MCF 10A (cell line): ENCODE results near the gene OR52M1. TPM values are rescaled to one million over a fixed set of nuclear protein-coding genes. Genes with fewer than 3 reads are reported as not detected.

ENCODE experiments used
- BruUV-seq: library from RNA; stranded (reverse); fragments of 400-500 nt; replicated peaks from 2 replicates; lab custom pipeline; 2021; lab: Mats Ljungman, UMichigan
- CTCF ChIA-PET: fragments of 300-600 bp; sonication (Branson Sonifier 250); formaldehyde crosslinking; extraction: SDS; loops from one replicate; lab custom pipeline; 2021; ENCODE audit warnings: antibody characterized with exemption, inconsistent platforms; lab: Yijun Ruan, JAX
- POLR2A ChIA-PET: fragments of 300-600, 350-650 bp; sonication (Branson Sonifier 250); formaldehyde crosslinking; extraction: SDS; loops from one replicate; lab custom pipeline; 2020; ENCODE audit warnings: antibody characterized with exemption, inconsistent platforms; lab: Yijun Ruan, JAX
- DNase-seq: peaks from one replicate; pipeline ENCODE4 v3.0.0-alpha.2; 2018; ENCODE audit not compliant: unreplicated experiment
- H3K27ac Mint-ChIP-seq: one replicate; pipeline ENCODE4 v1.8.0; 2022; ENCODE audit warnings: mild to moderate bottlenecking, low read depth, mixed read lengths; ENCODE audit not compliant: unreplicated experiment
- H3K27me3 Mint-ChIP-seq: one replicate; pipeline ENCODE4 v1.8.0; 2022; ENCODE audit warnings: mixed read lengths; ENCODE audit not compliant: insufficient read depth, unreplicated experiment
- H3K36me3 Mint-ChIP-seq: one replicate; pipeline ENCODE4 v1.8.0; 2022; ENCODE audit warnings: mild to moderate bottlenecking, moderate library complexity, mixed read lengths; ENCODE audit not compliant: insufficient read depth, unreplicated experiment
- H3K4me1 Mint-ChIP-seq: one replicate; pipeline ENCODE4 v1.8.0; 2022; ENCODE audit warnings: mixed read lengths; ENCODE audit not compliant: insufficient read depth, unreplicated experiment
- H3K4me3 Mint-ChIP-seq: one replicate; pipeline ENCODE4 v1.8.0; 2022; ENCODE audit warnings: mild to moderate bottlenecking, moderate library complexity, mixed read lengths; ENCODE audit not compliant: unreplicated experiment
- H3K9me3 Mint-ChIP-seq: one replicate; pipeline ENCODE4 v1.8.0; 2022; ENCODE audit warnings: mixed read lengths; ENCODE audit not compliant: unreplicated experiment
- CTCF ChIP-seq: fragments of 200-600 bp; IDR thresholded peaks from one replicate; pipeline ENCODE4 v1.8.0; 2022; ENCODE audit warnings: antibody characterized with exemption, mild to moderate bottlenecking; ENCODE audit not compliant: unreplicated experiment
- intact Hi-C: fragments of 100-400 bp; cut with micrococcal nuclease; formaldehyde crosslinking; loops from 2 replicates; pipeline ENCODE4 v1.14.1; 2022
- total RNA-seq: library from RNA; stranded (reverse); gene quantifications from 2 replicates; pipeline ENCODE4 v1.2.3, GENCODE V29; 2022

Gene OR52M1
- total RNA-seq, 1 experiment from 2014 or later = not detected

DNA sequence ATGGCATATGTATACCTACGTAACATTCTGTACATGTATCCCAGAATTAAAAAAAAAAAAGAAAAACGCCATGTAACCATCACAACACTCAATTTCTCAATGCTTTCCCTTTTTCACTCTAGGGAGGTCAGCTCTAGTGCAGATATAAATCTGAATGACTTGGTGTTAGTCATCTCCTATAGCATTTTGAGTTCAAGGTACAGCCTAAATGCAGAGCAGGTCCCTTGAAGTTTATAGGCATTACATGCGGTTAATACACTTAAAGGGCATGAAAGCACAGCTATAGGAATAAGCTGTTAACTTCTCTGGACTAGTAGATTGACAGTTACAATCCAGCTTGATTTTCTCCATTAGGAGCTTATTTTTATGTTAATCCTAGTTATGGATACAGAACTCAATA is 20.4 kb downstream of the OR52M1 start:
- Mint-ChIP-seq H3K36me3 (no peaks in the 10 kb centered on the region), H3K27ac (no peak overlapping the region), H3K9me3 (peaks cover 8% of the 10 kb centered on the region), H3K4me3 (no peak overlapping the region), H3K4me1 (no peaks in the 10 kb centered on the region), H3K27me3 (no peaks in the 10 kb centered on the region)
- intact Hi-C loops = no loop called here
- TF ChIP-seq CTCF = no peak
- ChIA-PET CTCF (interaction anchor here (0.6 to 1.2 kb wide), 4 partner anchors 261 to 399 kb away, joined by 3 to 6 read pairs (median 4); no protein-coding TSS in a partner anchor), POLR2A (no interaction called here)
- no TSS peak for BruUV-seq
- DNase-seq = no peak

DNA sequence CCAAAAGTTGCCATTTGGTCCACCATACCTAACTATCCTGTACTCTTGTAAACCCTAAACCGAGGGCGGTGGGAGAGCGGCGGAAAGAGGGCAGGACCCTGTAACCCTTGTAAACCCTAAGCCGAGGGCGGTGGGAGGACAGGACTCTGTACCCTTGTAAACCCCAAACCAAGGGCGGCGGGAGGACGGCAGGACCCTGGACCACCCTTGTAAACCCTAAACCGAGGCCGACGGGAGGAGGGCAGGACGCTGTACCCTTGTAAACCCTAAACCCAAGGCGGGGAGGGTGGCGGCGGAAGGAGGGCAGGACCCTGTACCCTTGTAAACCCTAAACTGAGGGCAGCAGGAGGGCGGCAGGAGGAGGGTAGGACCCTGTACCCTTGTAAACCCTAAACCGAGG is 24.1 kb downstream of the OR52M1 start:
- no peak for TF ChIP-seq CTCF
- ChIA-PET POLR2A (no interaction called here), CTCF (no interaction called here)
- H3K27ac Mint-ChIP-seq = no peak overlapping the region
- H3K9me3 Mint-ChIP-seq = no peaks in the 10 kb centered on the region
- no peak overlapping the region for H3K4me3 Mint-ChIP-seq
- intact Hi-C loops = no loop called here
- H3K27me3 Mint-ChIP-seq = no peaks in the 10 kb centered on the region
- DNase-seq = no peak
- no peaks in the 10 kb centered on the region for H3K4me1 Mint-ChIP-seq
- H3K36me3 Mint-ChIP-seq = no peaks in the 10 kb centered on the region
- no TSS peak for BruUV-seq

- intact Hi-C loops = no loop called here
- BruUV-seq = no TSS peak
- no peak for TF ChIP-seq CTCF
Measured at GRCh38 chr11:4576880-4577279, 31.9 kb downstream of the OR52M1 start.

DNA sequence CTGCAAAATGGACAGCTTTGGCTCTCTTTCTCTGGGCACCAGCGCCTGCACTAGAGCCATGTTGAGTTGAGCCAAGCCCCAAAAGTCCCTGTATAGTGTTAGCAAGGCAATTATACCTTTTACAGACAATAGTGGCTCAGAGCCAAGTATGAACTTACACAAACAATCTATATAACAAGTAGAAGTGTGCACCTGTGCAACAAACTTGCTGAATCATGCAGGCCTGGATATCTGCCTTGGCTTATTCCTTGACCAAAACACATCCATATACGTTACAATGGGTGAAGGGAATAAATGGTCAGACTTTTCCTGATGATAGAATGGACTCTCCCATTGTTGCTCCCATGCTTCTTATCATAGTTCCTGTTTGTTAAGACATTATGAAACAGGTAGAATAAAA is 32.8 kb downstream of the OR52M1 start:
- Mint-ChIP-seq H3K9me3 (no peaks in the 10 kb centered on the region), H3K36me3 (no peaks in the 10 kb centered on the region), H3K27me3 (peaks cover 28% of the 10 kb centered on the region), H3K27ac (no peak overlapping the region), H3K4me3 (no peak overlapping the region), H3K4me1 (no peaks in the 10 kb centered on the region)
- DNase-seq = peak; percentile 43
- intact Hi-C loops = no loop called here
- ChIA-PET CTCF (no interaction called here), POLR2A (no interaction called here)
- TF ChIP-seq CTCF = no peak
- BruUV-seq = no TSS peak

More at GRCh38 chr11:4576880-4577279, 31.9 kb downstream of the OR52M1 start:
- no peaks in the 10 kb centered on the region for H3K36me3 Mint-ChIP-seq
- CTCF ChIA-PET = interaction anchor here (0.7 kb wide), 1 partner anchor 60 kb away, joined by 3 read pairs; no protein-coding TSS in a partner anchor
- H3K4me3 Mint-ChIP-seq = no peak overlapping the region
- H3K27me3 Mint-ChIP-seq = peaks cover 26% of the 10 kb centered on the region
- POLR2A ChIA-PET = no interaction called here
- H3K9me3 Mint-ChIP-seq = no peaks in the 10 kb centered on the region
- no peaks in the 10 kb centered on the region for H3K4me1 Mint-ChIP-seq
- no peak overlapping the region for H3K27ac Mint-ChIP-seq
- no peak for DNase-seq
